ENCODE data around the gene PIH1D1.

DNA sequence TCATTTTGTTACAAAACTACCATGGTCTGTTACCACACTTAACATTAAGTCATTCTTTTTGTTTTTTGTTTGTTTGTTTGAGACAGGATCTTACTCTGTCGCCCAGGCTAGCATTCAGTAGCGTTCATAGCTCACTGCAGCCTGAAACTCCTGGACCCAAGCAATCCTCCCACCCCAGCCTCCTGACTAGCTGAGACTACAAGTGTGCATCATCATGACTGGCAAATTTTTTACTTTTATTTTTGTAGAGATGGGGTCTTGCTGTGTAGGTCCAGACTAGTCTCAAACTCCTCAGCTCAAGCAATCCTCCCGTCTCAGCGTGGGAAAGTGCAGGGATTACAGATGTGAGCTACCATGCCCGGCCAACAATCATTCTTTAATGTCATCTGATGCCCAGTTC is 4.7 kb upstream of the PIH1D1 start:
- TF ChIP-seq ATF2 (IDR thresholded peaks at IDR 0.05; ENCODE audit: low read length) = no peak
- no peak for TF ChIP-seq POLR2A (IDR thresholded peaks at IDR 0.05; ENCODE audit: low read depth, low read length)
